ENCODE data around the gene LYRM9.

DNA sequence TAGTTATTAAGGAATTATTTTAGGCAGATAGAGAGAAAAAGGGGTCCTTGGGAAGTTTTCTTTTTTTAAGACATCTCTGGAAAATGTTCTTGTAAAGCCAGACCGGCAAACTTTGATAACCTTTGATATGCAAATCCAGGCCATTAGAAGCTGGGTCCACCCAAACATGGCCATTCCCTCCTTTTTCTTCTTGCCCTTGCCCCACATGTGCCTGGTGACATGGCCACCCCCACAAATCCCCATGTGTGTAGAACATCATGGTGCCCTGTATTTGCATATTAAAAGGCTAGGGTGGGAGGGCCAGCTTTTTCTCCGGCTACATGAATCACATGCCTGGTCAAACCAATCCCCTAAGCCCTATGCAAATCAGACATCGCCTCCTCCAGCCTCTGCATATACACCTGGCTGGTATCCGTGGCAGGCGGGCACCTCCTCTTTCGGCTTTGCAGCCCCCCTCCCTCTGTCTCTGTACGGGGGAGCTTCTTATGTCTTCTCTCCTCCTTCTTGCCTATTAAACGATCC, 43.9 kb upstream of the LYRM9 start:
- TF ChIP-seq ZNF140 (CRISPR knock-in tag; IDR thresholded peaks at IDR 0.05) (no peak), NFXL1 (CRISPR knock-in tag; IDR thresholded peaks at IDR 0.05) (no peak), POLR2A (conservative IDR thresholded peaks at IDR 0.05) (no peak), MXI1 (IDR thresholded peaks at IDR 0.05; ENCODE audit: low read depth, low read length) (no peak), EP300 (IDR thresholded peaks at IDR 0.05; ENCODE audit: low read length) (no peak), SMAD1 (IDR thresholded peaks at IDR 0.05; ENCODE audit: low read depth, low read length, partially characterized antibody) (no peak), TEAD4 (IDR thresholded peaks at IDR 0.05; ENCODE audit: low read length) (no peak), TEAD4 (CRISPR knock-in tag; IDR thresholded peaks at IDR 0.05; ENCODE audit: borderline replicate concordance) (no peak)
- TF ChIP-seq, protein P1, sequence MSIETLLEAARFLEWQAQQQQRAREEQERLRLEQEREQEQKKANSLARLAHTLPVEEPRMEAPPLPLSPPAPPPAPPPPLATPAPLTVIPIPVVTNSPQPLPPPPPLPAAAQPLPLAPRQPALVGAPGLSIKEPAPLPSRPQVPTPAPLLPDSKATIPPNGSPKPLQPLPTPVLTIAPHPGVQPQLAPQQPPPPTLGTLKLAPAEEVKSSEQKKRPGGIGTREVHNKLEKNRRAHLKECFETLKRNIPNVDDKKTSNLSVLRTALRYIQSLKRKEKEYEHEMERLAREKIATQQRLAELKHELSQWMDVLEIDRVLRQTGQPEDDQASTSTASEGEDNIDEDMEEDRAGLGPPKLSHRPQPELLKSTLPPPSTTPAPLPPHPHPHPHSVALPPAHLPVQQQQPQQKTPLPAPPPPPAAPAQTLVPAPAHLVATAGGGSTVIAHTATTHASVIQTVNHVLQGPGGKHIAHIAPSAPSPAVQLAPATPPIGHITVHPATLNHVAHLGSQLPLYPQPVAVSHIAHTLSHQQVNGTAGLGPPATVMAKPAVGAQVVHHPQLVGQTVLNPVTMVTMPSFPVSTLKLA (conservative IDR thresholded peaks at IDR 0.05), result no peak

All from K562 (cell line).